Activated CD8-positive, alpha-beta memory T cell treated with anti-CD3 and anti-CD28 coated beads, Interleukin-2, amount 10 ng/mL, durations not matched to agents 7 days and 5 days (primary cell): ENCODE measurements around the gene LHFPL3. TPM values are rescaled to one million over a fixed set of nuclear protein-coding genes. Genes with fewer than 3 reads are reported as not detected.
"Not testable (repeated sequence)": the region's sequence is repeated elsewhere in the genome, so short reads cannot be mapped to it uniquely, and the experiment has no call there.

Experiments used
- ATAC-seq: fragments of 150-1000 bp; cut with Tn5 transposase; one replicate; pipeline ENCODE4 v1.10.0; 2021; ENCODE audit warnings: moderate library complexity
- CTCF ChIA-PET: fragments of 350-600 bp; sonication (Branson Sonifier 250); formaldehyde crosslinking; loops from one replicate; lab custom pipeline; 2021; ENCODE audit warnings: antibody characterized with exemption; lab: Charles Lee
- DNase-seq: peaks from one replicate; pipeline ENCODE4 v3.0.0-alpha.2; 2020
- H3K27ac Mint-ChIP-seq: one replicate; pipeline ENCODE4 v1.8.0; 2021; ENCODE audit warnings: mild to moderate bottlenecking, mixed read lengths
- H3K27me3 Mint-ChIP-seq: one replicate; pipeline ENCODE4 v1.8.0; 2021; ENCODE audit warnings: mixed read lengths
- H3K36me3 Mint-ChIP-seq: one replicate; pipeline ENCODE4 v1.8.0; 2021; ENCODE audit warnings: mild to moderate bottlenecking, mixed read lengths
- H3K4me1 Mint-ChIP-seq: one replicate; pipeline ENCODE4 v1.8.0; 2021; ENCODE audit warnings: mixed read lengths
- H3K4me3 Mint-ChIP-seq: one replicate; pipeline ENCODE4 v1.8.0; 2021; ENCODE audit warnings: mild to moderate bottlenecking, moderate library complexity, mixed read lengths
- H3K9me3 Mint-ChIP-seq: one replicate; pipeline ENCODE4 v1.8.0; 2022; ENCODE audit warnings: low read depth, mixed read lengths
- total RNA-seq, 2 experiments: library from RNA; stranded (reverse); gene quantifications; one replicate each; pipeline ENCODE4 v1.2.3, GENCODE V29; 2021

Gene LHFPL3
- total RNA-seq: not detected

GRCh38 chr7:104328296-104328969 lies at the start of gene LHFPL3:
LHFPL3 (plus strand) TSS chr7:104328603.
- no peak for ATAC-seq
- no peaks in the 10 kb centered on the region for H3K36me3 Mint-ChIP-seq
- H3K27ac Mint-ChIP-seq: no peak within 1 kb of the TSS
- H3K27me3 Mint-ChIP-seq: peaks cover 55% of the 10 kb centered on the region
- peaks cover 7% of the 10 kb centered on the region for H3K4me1 Mint-ChIP-seq
- H3K4me3 Mint-ChIP-seq: peak within 1 kb of the TSS; percentile 20
- no peak for DNase-seq
- H3K9me3 Mint-ChIP-seq: no peaks in the 10 kb centered on the region
- CTCF ChIA-PET: no interaction called here

GRCh38 chr7:104281685-104282084 lies 46.7 kb upstream of the LHFPL3 start:
- H3K9me3 Mint-ChIP-seq, H3K36me3 Mint-ChIP-seq, H3K27ac Mint-ChIP-seq, H3K4me1 Mint-ChIP-seq, CTCF ChIA-PET, ATAC-seq, H3K4me3 Mint-ChIP-seq, H3K27me3 Mint-ChIP-seq, DNase-seq: not testable (repeated sequence)

- peaks cover 3% of the 10 kb centered on the region for H3K9me3 Mint-ChIP-seq
- CTCF ChIA-PET: no interaction called here
- H3K36me3 Mint-ChIP-seq: no peaks in the 10 kb centered on the region
- DNase-seq: no peak
- H3K27ac Mint-ChIP-seq: no peak overlapping the region
- peaks cover 2% of the 10 kb centered on the region for H3K27me3 Mint-ChIP-seq
- H3K4me1 Mint-ChIP-seq: no peaks in the 10 kb centered on the region
- ATAC-seq: no peak
- H3K4me3 Mint-ChIP-seq: no peak overlapping the region
Observed at GRCh38 chr7:104286839-104287238, 41.6 kb upstream of the LHFPL3 start.

GRCh38 chr7:104288137-104288536 lies 40.3 kb upstream of the LHFPL3 start:
- peaks cover 2% of the 10 kb centered on the region for H3K27me3 Mint-ChIP-seq
- ATAC-seq (no peak), DNase-seq (no peak)
- no peaks in the 10 kb centered on the region for H3K36me3 Mint-ChIP-seq
- CTCF ChIA-PET: no interaction called here
- no peak overlapping the region for H3K4me3 Mint-ChIP-seq
- no peaks in the 10 kb centered on the region for H3K4me1 Mint-ChIP-seq
- H3K27ac Mint-ChIP-seq: no peak overlapping the region
- peaks cover under 1% of the 10 kb centered on the region for H3K9me3 Mint-ChIP-seq

GRCh38 chr7:104294291-104294690 lies 34.1 kb upstream of the LHFPL3 start:
- H3K36me3 Mint-ChIP-seq: no peaks in the 10 kb centered on the region
- no peak for ATAC-seq

GRCh38 chr7:104296266-104296665 lies 32.1 kb upstream of the LHFPL3 start:
- Mint-ChIP-seq H3K36me3 (no peaks in the 10 kb centered on the region), H3K9me3 (no peaks in the 10 kb centered on the region), H3K4me3 (no peak overlapping the region), H3K4me1 (no peaks in the 10 kb centered on the region), H3K27ac (no peak overlapping the region), H3K27me3 (no peaks in the 10 kb centered on the region)
- no peak for ATAC-seq
- no peak for DNase-seq
- CTCF ChIA-PET: interaction anchor here (0.7 kb wide), 1 partner anchor 11 kb away, joined by 5 read pairs; no protein-coding TSS in a partner anchor

More at GRCh38 chr7:104294291-104294690, 34.1 kb upstream of the LHFPL3 start:
- H3K4me3 Mint-ChIP-seq: no peak overlapping the region
- no peaks in the 10 kb centered on the region for H3K9me3 Mint-ChIP-seq
- H3K4me1 Mint-ChIP-seq: no peaks in the 10 kb centered on the region
- CTCF ChIA-PET: no interaction called here
- H3K27ac Mint-ChIP-seq: no peak overlapping the region
- H3K27me3 Mint-ChIP-seq: peaks cover 2% of the 10 kb centered on the region
- no peak for DNase-seq

- CTCF ChIA-PET: interaction anchor here (0.7 kb wide), 1 partner anchor 11 kb away, joined by 5 read pairs; no protein-coding TSS in a partner anchor
- ATAC-seq: no peak
- no peak overlapping the region for H3K4me3 Mint-ChIP-seq
- no peaks in the 10 kb centered on the region for H3K36me3 Mint-ChIP-seq
- no peaks in the 10 kb centered on the region for H3K9me3 Mint-ChIP-seq
- H3K27ac Mint-ChIP-seq: no peak overlapping the region
- H3K4me1 Mint-ChIP-seq: no peaks in the 10 kb centered on the region
- no peaks in the 10 kb centered on the region for H3K27me3 Mint-ChIP-seq
- DNase-seq: no peak
Observed at GRCh38 chr7:104296900-104297299, 31.5 kb upstream of the LHFPL3 start.

GRCh38 chr7:104299323-104299722 lies 29.1 kb upstream of the LHFPL3 start:
- DNase-seq (no peak), ATAC-seq (no peak)
- H3K4me1 Mint-ChIP-seq: no peaks in the 10 kb centered on the region
- no peak overlapping the region for H3K27ac Mint-ChIP-seq
- H3K27me3 Mint-ChIP-seq: no peaks in the 10 kb centered on the region
- CTCF ChIA-PET: no interaction called here
- H3K36me3 Mint-ChIP-seq: no peaks in the 10 kb centered on the region
- no peak overlapping the region for H3K4me3 Mint-ChIP-seq
- H3K9me3 Mint-ChIP-seq: no peaks in the 10 kb centered on the region

- CTCF ChIA-PET: no interaction called here
- no peak overlapping the region for H3K27ac Mint-ChIP-seq
- ATAC-seq: no peak
Observed at GRCh38 chr7:104299777-104300176, 28.6 kb upstream of the LHFPL3 start.

GRCh38 chr7:104306793-104307192 lies 21.6 kb upstream of the LHFPL3 start:
- Mint-ChIP-seq H3K4me1 (no peaks in the 10 kb centered on the region), H3K9me3 (no peaks in the 10 kb centered on the region), H3K4me3 (no peak overlapping the region), H3K36me3 (no peaks in the 10 kb centered on the region), H3K27me3 (peaks cover 5% of the 10 kb centered on the region), H3K27ac (no peak overlapping the region)
- DNase-seq (no peak), ATAC-seq (no peak)
- CTCF ChIA-PET: no interaction called here

More at GRCh38 chr7:104299777-104300176, 28.6 kb upstream of the LHFPL3 start:
- Mint-ChIP-seq H3K27me3 (no peaks in the 10 kb centered on the region), H3K4me1 (no peaks in the 10 kb centered on the region), H3K36me3 (no peaks in the 10 kb centered on the region), H3K4me3 (no peak overlapping the region), H3K9me3 (no peaks in the 10 kb centered on the region)
- no peak for DNase-seq

- Mint-ChIP-seq H3K27me3 (no peaks in the 10 kb centered on the region), H3K9me3 (peaks cover 3% of the 10 kb centered on the region), H3K4me1 (no peaks in the 10 kb centered on the region), H3K27ac (no peak overlapping the region), H3K36me3 (no peaks in the 10 kb centered on the region), H3K4me3 (no peak overlapping the region)
- ATAC-seq (no peak), DNase-seq (no peak)
- CTCF ChIA-PET: no interaction called here
Observed at GRCh38 chr7:104317948-104318629, 10.3 kb upstream of the LHFPL3 start.

GRCh38 chr7:104327534-104327933 lies 869 bp upstream of the LHFPL3 start:
- Mint-ChIP-seq H3K9me3 (no peaks in the 10 kb centered on the region), H3K4me3 (no peak overlapping the region)

GRCh38 chr7:104327938-104328295 lies 486 bp upstream of the LHFPL3 start:
- Mint-ChIP-seq H3K27me3 (peaks cover 55% of the 10 kb centered on the region), H3K9me3 (no peaks in the 10 kb centered on the region), H3K27ac (no peak overlapping the region), H3K4me3 (no peak overlapping the region), H3K36me3 (no peaks in the 10 kb centered on the region), H3K4me1 (peaks cover 7% of the 10 kb centered on the region)
- DNase-seq (no peak), ATAC-seq (no peak)
- CTCF ChIA-PET: no interaction called here

More at GRCh38 chr7:104327534-104327933, 869 bp upstream of the LHFPL3 start:
- Mint-ChIP-seq H3K36me3 (no peaks in the 10 kb centered on the region), H3K27me3 (peaks cover 55% of the 10 kb centered on the region), H3K27ac (no peak overlapping the region), H3K4me1 (peaks cover 7% of the 10 kb centered on the region)
- CTCF ChIA-PET: no interaction called here
- ATAC-seq (no peak), DNase-seq (no peak)
